Mesothelial cell of epicardium (in vitro differentiated cells): ENCODE data around the gene CENATAC. TPM values are rescaled to one million over a fixed set of nuclear protein-coding genes. Genes with fewer than 3 reads are reported as not detected.
"Not testable (repeated sequence)": the region's sequence is repeated elsewhere in the genome, so short reads cannot be mapped to it uniquely, and the experiment has no call there.

ENCODE experiments used
- DNase-seq, 2 experiments: peaks; one replicate each; pipeline ENCODE4 v3.0.0; 2021; ENCODE audit warnings: low spot score in 2 of 2; ENCODE audit not compliant: unreplicated experiment in 2 of 2
- H3K27ac Mint-ChIP-seq: 2 replicates; pipeline ENCODE4 v1.8.0; 2021; ENCODE audit warnings: mixed read lengths
- H3K27me3 Mint-ChIP-seq: 2 replicates; pipeline ENCODE4 v1.8.0; 2021; ENCODE audit warnings: low read depth, mixed read lengths
- H3K36me3 Mint-ChIP-seq: 2 replicates; pipeline ENCODE4 v1.8.0; 2021; ENCODE audit warnings: mixed read lengths
- H3K4me1 Mint-ChIP-seq: 2 replicates; pipeline ENCODE4 v1.8.0; 2021; ENCODE audit warnings: mixed read lengths
- H3K4me3 Mint-ChIP-seq: 2 replicates; pipeline ENCODE4 v1.8.0; 2021; ENCODE audit warnings: mild to moderate bottlenecking, moderate library complexity, mixed read lengths
- H3K9me3 Mint-ChIP-seq: 2 replicates; pipeline ENCODE4 v1.8.0; 2021; ENCODE audit warnings: mixed read lengths
- CTCF ChIP-seq: fragments of 200-600 bp; sonication (generic); IDR thresholded peaks from one replicate; pipeline ENCODE4 v1.5.0; 2021; ENCODE audit warnings: antibody characterized with exemption; ENCODE audit not compliant: unreplicated experiment
- total RNA-seq: library from RNA; stranded (reverse); gene quantifications from 3 replicates; pipeline ENCODE4 v1.2.1, GENCODE V29; 2021

CENATAC gene
- total RNA-seq, 1 donor from 2014 or later = 69.1 TPM

- no peaks in the 10 kb centered on the region for H3K4me1 Mint-ChIP-seq
- no peak for TF ChIP-seq CTCF
- H3K9me3 Mint-ChIP-seq = peaks cover 4% of the 10 kb centered on the region
- H3K27me3 Mint-ChIP-seq = peaks cover 5% of the 10 kb centered on the region
- H3K36me3 Mint-ChIP-seq = no peaks in the 10 kb centered on the region
- H3K4me3 Mint-ChIP-seq = no peak within 1 kb of the TSS
- H3K27ac Mint-ChIP-seq = no peak within 1 kb of the TSS
- no peak for DNase-seq
These were observed 26.3 kb upstream of the CENATAC start, which contains the start of gene FOXR1 for GRCh38 chr11:118971646-118972045. Gene FOXR1 (plus strand): TSS chr11:118971761. CDS start chr11:118971932, 171 bp downstream.

- Mint-ChIP-seq H3K9me3 (peaks cover 4% of the 10 kb centered on the region), H3K4me3 (no peak overlapping the region), H3K27me3 (peaks cover 5% of the 10 kb centered on the region), H3K27ac (no peak overlapping the region), H3K4me1 (no peaks in the 10 kb centered on the region), H3K36me3 (no peaks in the 10 kb centered on the region)
- no peak for TF ChIP-seq CTCF
- DNase-seq = no peak
These were observed 24.0 kb upstream of the CENATAC start for GRCh38 chr11:118973985-118974384.

GRCh38 chr11:118975771-118976709, 21.9 kb upstream of the CENATAC start:
- no peaks in the 10 kb centered on the region for H3K36me3 Mint-ChIP-seq
- H3K27me3 Mint-ChIP-seq = peaks cover 5% of the 10 kb centered on the region
- peaks cover 4% of the 10 kb centered on the region for H3K9me3 Mint-ChIP-seq
- no peaks in the 10 kb centered on the region for H3K4me1 Mint-ChIP-seq
- H3K27ac Mint-ChIP-seq = no peak overlapping the region
- TF ChIP-seq CTCF = no peak
- H3K4me3 Mint-ChIP-seq = no peak overlapping the region
- DNase-seq = no peak

- Mint-ChIP-seq H3K4me3 (no peak overlapping the region), H3K36me3 (no peaks in the 10 kb centered on the region), H3K9me3 (no peaks in the 10 kb centered on the region), H3K4me1 (no peaks in the 10 kb centered on the region), H3K27me3 (peaks cover 5% of the 10 kb centered on the region), H3K27ac (no peak overlapping the region)
- no peak for DNase-seq
- TF ChIP-seq CTCF = no peak
These were observed 18.5 kb upstream of the CENATAC start for GRCh38 chr11:118979434-118979833.

- Mint-ChIP-seq H3K27ac (no peak overlapping the region), H3K27me3 (no peaks in the 10 kb centered on the region), H3K9me3 (no peaks in the 10 kb centered on the region), H3K36me3 (no peaks in the 10 kb centered on the region), H3K4me1 (no peaks in the 10 kb centered on the region), H3K4me3 (no peak overlapping the region)
- DNase-seq = no peak
- no peak for TF ChIP-seq CTCF
These were observed 17.6 kb upstream of the CENATAC start for GRCh38 chr11:118980191-118980881.

GRCh38 chr11:118984337-118984736, 13.6 kb upstream of the CENATAC start:
- not testable (repeated sequence) for H3K27ac Mint-ChIP-seq, H3K9me3 Mint-ChIP-seq, H3K36me3 Mint-ChIP-seq, H3K27me3 Mint-ChIP-seq, H3K4me1 Mint-ChIP-seq, H3K4me3 Mint-ChIP-seq, DNase-seq
